H9 (cell line): ENCODE measurements around the gene FAM200A. TPM values are rescaled to one million over a fixed set of nuclear protein-coding genes. Genes with fewer than 3 reads are reported as not detected.

Experiments
- DNase-seq: peaks from one replicate; pipeline ENCODE4 v3.0.0-alpha.2; 2017
- H2AFZ ChIP-seq: one replicate; pipeline ENCODE4 v1.6.1; 2013; ENCODE audit warnings: mild to moderate bottlenecking, low read length, control low read depth, moderate library complexity
- H2AK5ac ChIP-seq: 2 replicates; pipeline ENCODE4 v1.6.1; 2013; ENCODE audit warnings: low read length, control low read depth, mixed read lengths; ENCODE audit not compliant: insufficient read length
- H2BK120ac ChIP-seq: one replicate; pipeline ENCODE4 v1.6.1; 2013; ENCODE audit warnings: low read depth, mild to moderate bottlenecking, low read length, control low read depth, inconsistent platforms; ENCODE audit not compliant: poor library complexity, severe bottlenecking
- H2BK12ac ChIP-seq: 2 replicates; pipeline ENCODE4 v1.6.1; 2013; ENCODE audit warnings: low read length, control low read depth, mixed read lengths, low read depth; ENCODE audit not compliant: insufficient read length
- H2BK15ac ChIP-seq: 2 replicates; pipeline ENCODE4 v1.6.1; 2013; ENCODE audit warnings: low read depth, low read length, control low read depth
- H2BK20ac ChIP-seq: one replicate; pipeline ENCODE4 v1.6.1; 2013; ENCODE audit warnings: low read depth, mild to moderate bottlenecking, low read length, control low read depth, inconsistent platforms; ENCODE audit not compliant: poor library complexity, severe bottlenecking
- H2BK5ac ChIP-seq: 2 replicates; pipeline ENCODE4 v1.6.1; 2013; ENCODE audit warnings: low read length, control low read depth, mixed read lengths; ENCODE audit not compliant: insufficient read length
- H3K14ac ChIP-seq: 2 replicates; pipeline ENCODE4 v1.6.1; 2013; ENCODE audit warnings: low read length, control low read depth; ENCODE audit not compliant: insufficient read depth
- H3K18ac ChIP-seq: 2 replicates; pipeline ENCODE4 v1.6.1; 2013; ENCODE audit warnings: low read depth, mild to moderate bottlenecking, mixed read lengths, low read length, control low read depth; ENCODE audit not compliant: insufficient read length
- H3K23ac ChIP-seq: 2 replicates; pipeline ENCODE4 v1.6.1; 2013; ENCODE audit warnings: low read length, control low read depth, mixed read lengths, low read depth; ENCODE audit not compliant: insufficient read length
- H3K23me2 ChIP-seq: 2 replicates; pipeline ENCODE4 v1.6.1; 2013; ENCODE audit warnings: low read depth, mild to moderate bottlenecking, mixed read lengths, low read length, control low read depth; ENCODE audit not compliant: insufficient read length, poor library complexity, severe bottlenecking
- H3K27ac ChIP-seq: 2 replicates; pipeline ENCODE4 v1.5.1; 2013; ENCODE audit warnings: low read length, control low read depth, mixed read lengths, low read depth; ENCODE audit not compliant: insufficient read length
- H3K27me3 ChIP-seq: 2 replicates; pipeline ENCODE4 v1.6.1; 2013; ENCODE audit warnings: low read length, control low read depth, inconsistent platforms; ENCODE audit not compliant: insufficient read depth
- H3K4ac ChIP-seq: 2 replicates; pipeline ENCODE4 v1.6.1; 2013; ENCODE audit warnings: low read depth, mild to moderate bottlenecking, control low read depth, inconsistent platforms, low read length, moderate library complexity
- H3K4me1 ChIP-seq: 2 replicates; pipeline ENCODE4 v1.6.1; 2013; ENCODE audit warnings: low read length, control low read depth, inconsistent platforms; ENCODE audit not compliant: insufficient read depth
- H3K4me2 ChIP-seq: 2 replicates; pipeline ENCODE4 v1.6.1; 2013; ENCODE audit warnings: low read length, control low read depth, mixed read lengths; ENCODE audit not compliant: insufficient read length, insufficient read depth
- H3K56ac ChIP-seq: 2 replicates; pipeline ENCODE4 v1.6.1; 2013; ENCODE audit warnings: low read depth, mild to moderate bottlenecking, mixed read lengths, low read length, control low read depth; ENCODE audit not compliant: insufficient read length
- H3K79me1 ChIP-seq: 2 replicates; pipeline ENCODE4 v1.6.1; 2013; ENCODE audit warnings: low read depth, mild to moderate bottlenecking, moderate library complexity, low read length, control low read depth, inconsistent platforms; ENCODE audit not compliant: insufficient read depth, poor library complexity, severe bottlenecking
- H3K79me2 ChIP-seq: 2 replicates; pipeline ENCODE4 v1.6.1; 2013; ENCODE audit warnings: low read length, control low read depth, inconsistent platforms; ENCODE audit not compliant: insufficient read depth
- H3K9ac ChIP-seq: 2 replicates; pipeline ENCODE4 v1.6.1; 2013; ENCODE audit warnings: low read length, control low read depth, mixed read lengths; ENCODE audit not compliant: insufficient read length; ENCODE audit errors: extremely low read depth
- H3K9me3 ChIP-seq: one replicate; pipeline ENCODE4 v1.6.1; 2013; ENCODE audit warnings: low read depth, low read length, inconsistent platforms; ENCODE audit not compliant: control insufficient read depth
- H3T11ph ChIP-seq: one replicate; pipeline ENCODE4 v1.6.1; 2013; ENCODE audit warnings: mild to moderate bottlenecking, low read length, control low read depth, inconsistent platforms
- H4K20me1 ChIP-seq: one replicate; pipeline ENCODE4 v1.6.1; 2013; ENCODE audit not compliant: control insufficient read depth, insufficient read length, insufficient read depth
- H4K5ac ChIP-seq: 2 replicates; pipeline ENCODE4 v1.6.1; 2013; ENCODE audit warnings: low read depth, mild to moderate bottlenecking, mixed read lengths, low read length, control low read depth; ENCODE audit not compliant: insufficient read length
- H4K8ac ChIP-seq: replicated peaks from 2 replicates; pipeline ENCODE4 v1.6.1; 2013; ENCODE audit warnings: low read length, control low read depth, mixed read lengths, low read depth; ENCODE audit not compliant: insufficient read length
- H4K91ac ChIP-seq: 2 replicates; pipeline ENCODE4 v1.6.1; 2013; ENCODE audit warnings: low read depth, mild to moderate bottlenecking, moderate library complexity, mixed read lengths, low read length, control low read depth; ENCODE audit not compliant: insufficient read length
- H3K27ac Mint-ChIP-seq, 3 experiments: 2 replicates in 2 of 3; 3 replicates in 1 of 3; pipeline ENCODE4 v1.8.0; 2020 to 2021; ENCODE audit warnings: mixed read lengths in 3 of 3, mild to moderate bottlenecking in 1 of 3, moderate library complexity in 1 of 3
- H3K27me3 Mint-ChIP-seq: 2 replicates; pipeline ENCODE4 v1.8.0; 2021; ENCODE audit warnings: low read depth, mild to moderate bottlenecking, moderate library complexity, mixed read lengths
- H3K36me3 Mint-ChIP-seq, 3 experiments: 2 replicates in 2 of 3; 3 replicates in 1 of 3; pipeline ENCODE4 v1.8.0; 2020 to 2021; ENCODE audit warnings: low read depth in 3 of 3, mixed read lengths in 3 of 3; ENCODE audit not compliant: insufficient read depth in 1 of 3
- H3K4me1 Mint-ChIP-seq, 2 experiments: 2 replicates each; pipeline ENCODE4 v1.8.0; 2020; ENCODE audit warnings: mixed read lengths in 2 of 2
- H3K4me3 Mint-ChIP-seq, 2 experiments: 2 replicates in 1 of 2; 3 replicates in 1 of 2; pipeline ENCODE4 v1.8.0; 2020 to 2021; ENCODE audit warnings: mild to moderate bottlenecking in 2 of 2, mixed read lengths in 2 of 2, moderate library complexity in 1 of 2
- H3K9me3 Mint-ChIP-seq, 2 experiments: 2 replicates in 1 of 2; 3 replicates in 1 of 2; pipeline ENCODE4 v1.8.0; 2020; ENCODE audit warnings: mild to moderate bottlenecking in 2 of 2, mixed read lengths in 2 of 2, moderate library complexity in 1 of 2
- WGBS: extraction: QIAGEN DNeasy Blood & Tissue Kit; methylation state at CpG from one replicate; pipeline ENCODE4 v1.1.7; 2013; ENCODE audit warnings: missing lambda C conversion rate, low lambda C conversion rate, mixed read lengths; ENCODE audit not compliant: insufficient read length; ENCODE audit errors: extremely low coverage; 5-methylcytosine and 5-hydroxymethylcytosine counted together
- total RNA-seq: library from RNA; stranded (reverse); gene quantifications from 2 replicates; pipeline ENCODE4 v1.2.1, GENCODE V29; 2021
- TF ChIP-seq, protein P1 (sequence below): fragments of 200-600 bp; sonication (generic); conservative IDR thresholded peaks from 3 replicates; pipeline ENCODE4 v1.8.0; 2021; ENCODE audit warnings: antibody characterized with exemption, mild to moderate bottlenecking

The FAM200A gene
- total RNA-seq, 1 experiment from 2014 or later = 7.8 TPM

DNA sequence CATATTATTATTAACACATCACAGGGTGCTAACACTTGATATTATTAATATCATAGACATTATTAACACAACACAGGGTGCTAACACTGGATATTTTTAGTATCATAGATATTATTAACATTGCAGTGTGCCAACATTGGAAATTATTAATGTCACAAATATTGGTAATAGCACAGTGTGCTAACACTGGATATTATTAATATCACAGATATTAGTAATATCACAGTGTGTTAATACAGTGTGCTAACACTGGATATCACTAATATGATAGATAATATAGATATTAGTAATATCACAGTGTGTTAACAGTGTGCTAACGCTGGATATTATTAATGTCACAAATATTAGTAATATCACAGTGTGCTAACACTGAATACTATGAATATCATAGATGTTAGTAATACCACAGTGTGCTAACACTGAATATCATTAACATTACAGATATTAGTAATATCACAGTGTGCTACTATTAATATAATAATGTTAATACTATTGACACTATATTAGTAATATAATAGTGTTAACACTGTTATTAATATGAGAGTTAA lies 44.6 kb upstream of the FAM200A start:
- no peak overlapping the region for H2BK5ac ChIP-seq
- no peak overlapping the region for H4K8ac ChIP-seq
- no peak overlapping the region for H3K56ac ChIP-seq
- H3K27ac ChIP-seq = no peak overlapping the region
- H3K4me3 Mint-ChIP-seq = no peak overlapping the region
- no peak overlapping the region for H3K27ac Mint-ChIP-seq
- no peaks in the 10 kb centered on the region; a peak in 1 of 5 replicates for H3K9me3 Mint-ChIP-seq
- no peaks in the 10 kb centered on the region for H3K9me3 ChIP-seq
- no peak overlapping the region for H2AK5ac ChIP-seq
- no peaks in the 10 kb centered on the region for H3K36me3 Mint-ChIP-seq
- no peak overlapping the region for H3K23ac ChIP-seq
- WGBS = no CpG with 5 or more reads among the region's 1 CpG
- H2AFZ ChIP-seq = no peak overlapping the region
- H3K9ac ChIP-seq = no peak overlapping the region
- H4K5ac ChIP-seq = no peak overlapping the region
- no peak overlapping the region for H2BK20ac ChIP-seq
- H3K79me2 ChIP-seq = no peaks in the 10 kb centered on the region
- no peak overlapping the region for H3K18ac ChIP-seq
- H3K79me1 ChIP-seq = no peaks in the 10 kb centered on the region
- H3K23me2 ChIP-seq = no peaks in the 10 kb centered on the region
- H2BK12ac ChIP-seq = no peak overlapping the region
- H3T11ph ChIP-seq = no peak overlapping the region
- no peaks in the 10 kb centered on the region for H3K4me1 Mint-ChIP-seq
- no peak overlapping the region for H3K4ac ChIP-seq
- no peaks in the 10 kb centered on the region for H3K4me1 ChIP-seq
- no peak for DNase-seq
- H2BK15ac ChIP-seq = no peak overlapping the region
- peaks cover 2% of the 10 kb centered on the region; the same call in 1 of the 2 replicates for H3K27me3 Mint-ChIP-seq
- no peak overlapping the region for H2BK120ac ChIP-seq
- H4K91ac ChIP-seq = no peak overlapping the region
- no peak overlapping the region for H3K4me2 ChIP-seq
- TF ChIP-seq, protein P1, sequence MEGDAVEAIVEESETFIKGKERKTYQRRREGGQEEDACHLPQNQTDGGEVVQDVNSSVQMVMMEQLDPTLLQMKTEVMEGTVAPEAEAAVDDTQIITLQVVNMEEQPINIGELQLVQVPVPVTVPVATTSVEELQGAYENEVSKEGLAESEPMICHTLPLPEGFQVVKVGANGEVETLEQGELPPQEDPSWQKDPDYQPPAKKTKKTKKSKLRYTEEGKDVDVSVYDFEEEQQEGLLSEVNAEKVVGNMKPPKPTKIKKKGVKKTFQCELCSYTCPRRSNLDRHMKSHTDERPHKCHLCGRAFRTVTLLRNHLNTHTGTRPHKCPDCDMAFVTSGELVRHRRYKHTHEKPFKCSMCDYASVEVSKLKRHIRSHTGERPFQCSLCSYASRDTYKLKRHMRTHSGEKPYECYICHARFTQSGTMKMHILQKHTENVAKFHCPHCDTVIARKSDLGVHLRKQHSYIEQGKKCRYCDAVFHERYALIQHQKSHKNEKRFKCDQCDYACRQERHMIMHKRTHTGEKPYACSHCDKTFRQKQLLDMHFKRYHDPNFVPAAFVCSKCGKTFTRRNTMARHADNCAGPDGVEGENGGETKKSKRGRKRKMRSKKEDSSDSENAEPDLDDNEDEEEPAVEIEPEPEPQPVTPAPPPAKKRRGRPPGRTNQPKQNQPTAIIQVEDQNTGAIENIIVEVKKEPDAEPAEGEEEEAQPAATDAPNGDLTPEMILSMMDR = no peak
- H3K27me3 ChIP-seq = no peaks in the 10 kb centered on the region
- no peak overlapping the region for H3K14ac ChIP-seq
- no peaks in the 10 kb centered on the region for H4K20me1 ChIP-seq
